Measurements from ENCODE around the gene LHX1.

The LHX1 gene

DNA sequence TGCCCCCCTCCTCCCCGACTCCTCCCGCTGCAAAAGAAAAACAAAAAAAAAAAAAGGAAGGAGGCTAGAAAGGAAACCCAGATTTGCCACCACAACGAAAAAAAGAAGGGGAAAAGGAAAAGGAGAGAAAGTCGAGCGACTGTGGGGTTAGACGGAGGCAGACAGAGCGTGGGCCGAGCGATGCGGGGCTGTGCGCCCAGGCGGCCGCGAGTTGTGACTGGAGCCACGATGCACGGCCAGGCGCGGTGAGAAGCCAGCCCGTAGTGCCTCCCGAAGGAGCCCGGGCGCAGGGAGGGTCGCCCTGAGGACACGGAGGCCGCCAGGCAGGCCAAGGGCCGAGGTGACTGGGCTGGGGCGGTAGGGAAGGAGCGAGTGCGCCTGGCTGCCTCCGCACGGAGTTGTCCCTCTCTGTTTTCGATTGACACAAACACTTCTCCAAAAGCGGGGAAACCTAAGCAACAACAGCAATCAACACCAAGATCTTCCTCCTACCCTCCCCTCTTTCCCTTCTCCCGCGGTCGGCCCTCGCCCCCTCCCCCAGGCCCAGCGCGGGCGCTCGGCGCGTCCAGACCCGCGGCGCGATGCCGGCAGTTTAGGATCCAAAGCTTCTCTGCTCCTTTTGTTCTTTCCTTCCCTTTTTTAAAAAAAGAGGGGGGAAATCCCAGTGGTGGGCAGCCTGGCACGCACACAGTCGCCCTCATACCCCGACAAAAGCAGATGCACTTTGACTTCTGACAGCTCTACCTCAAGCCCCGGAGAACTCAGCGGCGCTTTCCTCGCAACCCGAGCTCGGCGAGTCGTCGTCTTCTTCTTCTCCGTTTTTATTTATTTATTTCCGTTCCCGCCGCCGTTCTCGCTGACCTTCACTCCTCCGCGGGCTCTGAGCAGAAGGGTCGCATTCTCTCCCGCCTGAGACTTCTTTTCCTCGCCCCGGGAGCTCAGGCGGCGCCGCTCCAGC is at the start of gene LHX1:
TSS of gene LHX1 (plus strand) at position 475 of the 958 bp plus-strand sequence. CDS start 723 bp downstream, outside the sequence.
- no peak for DNase-seq

GRCh38 chr17:36888236-36888951 is 48.9 kb upstream of the LHX1 start:
- no peak for DNase-seq

DNA sequence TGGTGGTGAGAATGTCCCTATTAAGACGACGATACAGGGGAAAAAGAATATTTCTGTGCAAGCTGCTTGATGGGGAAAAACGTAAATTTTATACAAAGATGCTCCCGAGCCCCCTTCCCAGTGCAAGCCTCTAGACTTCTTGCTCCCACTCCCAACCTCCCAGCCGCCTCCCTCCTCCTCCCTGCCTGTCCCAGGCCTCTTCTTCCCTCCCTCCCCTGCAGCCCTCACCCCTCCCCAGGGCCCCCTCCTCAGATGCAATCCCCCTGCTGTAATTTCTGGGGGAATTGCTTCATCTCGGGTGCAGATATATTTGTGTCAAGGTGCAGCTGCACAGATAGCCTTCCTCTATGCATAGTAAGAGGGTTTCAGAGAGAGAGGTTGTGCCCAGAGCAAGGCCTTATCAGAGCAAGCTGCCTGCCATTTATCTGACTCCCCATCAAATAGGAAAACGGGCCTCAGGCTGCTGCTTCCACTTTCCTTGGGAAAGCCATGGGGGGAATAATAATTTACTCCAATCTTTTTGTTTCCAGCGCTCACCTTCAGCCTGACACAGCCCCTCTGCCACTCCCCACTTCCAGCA is 47.4 kb upstream of the LHX1 start:
- DNase-seq, result no peak

- no peak for DNase-seq
Measured at GRCh38 chr17:36890398-36891168, 46.7 kb upstream of the LHX1 start.

GRCh38 chr17:36892112-36892838 is 45.0 kb upstream of the LHX1 start:
- no peak for DNase-seq

DNA sequence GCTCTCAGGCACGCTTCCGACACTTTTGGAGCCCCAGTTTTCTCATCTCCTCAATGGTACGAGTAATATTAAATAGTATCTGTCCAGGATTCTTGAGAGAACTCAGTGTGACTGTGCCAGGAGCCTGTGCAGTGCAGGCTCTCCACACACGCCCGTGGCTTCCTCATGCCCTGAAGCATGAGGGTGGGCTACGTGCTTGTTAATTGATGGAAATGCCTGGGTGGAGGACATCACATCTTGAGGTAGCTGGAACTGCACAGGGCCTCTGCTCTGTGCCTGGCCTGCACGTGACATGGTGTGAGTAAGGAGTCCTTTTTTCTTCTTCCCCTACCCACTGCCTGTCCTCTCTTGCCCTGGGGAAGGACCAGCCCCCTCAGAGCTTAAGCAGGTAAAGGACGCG is 43.1 kb upstream of the LHX1 start:
- no peak for DNase-seq

GRCh38 chr17:36894925-36895324 is 42.4 kb upstream of the LHX1 start:
- no peak for DNase-seq

- DNase-seq, result no peak
Measured at GRCh38 chr17:36899250-36900159, 37.8 kb upstream of the LHX1 start.

DNA sequence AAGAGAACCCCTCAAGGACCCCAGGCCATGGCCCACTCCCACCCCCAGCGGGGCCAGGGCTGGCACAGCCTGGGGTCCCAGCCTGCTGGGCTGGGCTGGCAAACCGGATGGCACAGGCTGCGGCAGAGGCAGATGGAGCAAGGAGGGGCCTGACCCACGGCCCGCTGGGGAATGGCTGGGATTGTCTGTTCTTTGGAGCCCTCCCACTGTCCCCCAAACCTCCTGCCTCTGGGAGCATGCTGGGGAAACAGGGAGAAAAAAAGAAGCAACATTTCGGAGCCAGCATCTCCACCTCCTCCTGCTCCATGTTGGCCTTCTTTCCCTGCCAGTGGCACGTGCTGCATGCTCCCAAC is 37.1 kb upstream of the LHX1 start:
- DNase-seq, result no peak

DNA sequence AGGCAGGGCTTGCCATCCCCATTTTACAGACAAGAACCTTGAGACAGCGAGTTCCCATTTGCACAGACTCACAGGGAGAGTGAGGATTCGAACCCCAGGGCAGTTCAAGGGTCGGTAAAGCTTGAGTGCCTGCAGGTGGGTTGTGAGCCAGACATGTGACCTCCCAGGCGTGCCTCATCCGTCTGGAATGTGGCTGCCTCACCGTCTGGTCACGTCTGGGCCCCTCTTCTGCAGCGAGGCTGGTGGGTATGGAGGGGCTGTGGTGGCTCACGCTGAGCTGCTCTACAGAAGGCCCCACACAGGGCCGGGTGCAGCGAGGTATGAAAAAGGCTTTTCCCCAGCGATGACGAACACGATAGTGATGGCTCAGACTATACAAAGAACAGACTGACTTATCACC is 35.8 kb upstream of the LHX1 start:
- DNase-seq, result no peak

DNA sequence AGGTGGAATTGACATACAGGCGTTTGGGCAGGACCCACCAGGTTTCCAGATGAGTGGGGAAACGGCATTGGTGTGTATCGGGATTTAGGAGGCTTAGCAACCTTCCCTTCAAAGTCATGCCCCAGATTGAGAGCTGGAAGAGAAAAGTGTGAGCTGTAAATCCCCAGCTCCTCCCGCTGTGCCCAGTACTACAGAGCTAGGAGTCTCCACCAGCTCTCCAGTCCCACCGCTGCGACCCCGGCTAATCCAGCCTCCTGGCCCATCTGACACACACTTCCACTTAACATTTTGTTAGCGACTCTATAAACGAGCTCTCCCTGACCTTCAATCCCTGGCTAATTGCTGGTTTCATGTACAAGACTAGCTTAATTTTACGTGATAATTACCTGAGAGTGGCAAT is 29.9 kb upstream of the LHX1 start:
- DNase-seq, result no peak

GRCh38 chr17:36910513-36910912 is 26.8 kb upstream of the LHX1 start:
- no peak for DNase-seq

GRCh38 chr17:36911001-36911400 is 26.3 kb upstream of the LHX1 start:
- no peak for DNase-seq

- no peak for DNase-seq
Measured at GRCh38 chr17:36913132-36913531, 24.1 kb upstream of the LHX1 start.

DNA sequence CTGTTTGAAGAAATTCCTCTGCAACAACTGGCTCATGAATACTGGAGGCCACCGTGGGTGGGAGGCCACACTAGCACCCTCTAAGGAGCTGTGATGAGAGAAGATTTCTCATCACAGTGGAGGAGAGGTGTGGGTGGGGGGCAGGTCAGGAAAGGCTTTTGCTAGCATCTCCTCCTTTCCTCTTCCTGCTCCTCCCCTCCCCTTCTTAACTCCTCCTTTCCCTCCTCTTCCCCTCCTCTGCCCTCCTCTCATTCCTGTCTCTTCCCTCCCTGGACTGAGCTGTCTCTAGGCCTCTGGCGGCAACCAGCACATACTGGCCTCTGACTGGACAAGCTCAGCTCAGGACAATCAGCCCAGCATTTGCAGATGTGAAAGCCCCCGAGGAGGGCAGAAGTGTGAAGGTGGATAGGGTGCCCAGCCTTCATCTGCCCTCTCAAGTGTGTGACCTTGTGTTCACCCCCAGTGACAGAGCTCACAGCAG is 19.0 kb upstream of the LHX1 start:
- no peak for DNase-seq

- no peak for DNase-seq
Measured at GRCh38 chr17:36919407-36919968, 17.8 kb upstream of the LHX1 start.

GRCh38 chr17:36920032-36921005 is 17.0 kb upstream of the LHX1 start:
- no peak for DNase-seq

- no peak for DNase-seq
Measured at GRCh38 chr17:36921095-36921851, 16.0 kb upstream of the LHX1 start.

DNA sequence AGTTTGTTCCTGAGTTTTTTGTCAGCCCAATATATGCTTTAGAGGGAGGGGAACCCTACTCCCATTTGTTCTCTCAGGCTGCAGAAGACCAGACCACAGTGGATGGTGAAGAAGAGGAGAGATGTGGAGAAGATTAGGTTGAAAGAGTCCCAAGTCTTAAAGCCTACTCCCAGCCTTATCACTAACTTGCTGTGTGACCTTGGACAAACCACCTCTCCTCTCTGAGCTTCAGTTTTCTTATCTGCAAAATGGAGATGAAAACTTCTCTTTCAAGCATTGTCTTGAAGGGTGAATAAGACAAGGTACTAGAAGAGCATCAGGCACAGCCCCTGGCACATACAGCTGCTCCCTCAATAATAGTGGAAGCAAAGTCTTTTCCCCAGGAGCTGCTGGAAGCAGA is 15.1 kb upstream of the LHX1 start:
- no peak for DNase-seq

Data from NCI-H2081 treated with DMSO at 0.1 percent for 48 hours (cell line).